ENCODE measurements around the gene PCNX2. TPM values are rescaled to one million over a fixed set of nuclear protein-coding genes. Genes with fewer than 3 reads are reported as not detected.
A peak's percentile ranks its signal among the peaks of the same experiment; 100 is the strongest.

The PCNX2 gene
- total and polyA plus RNA-seq, 4 experiments from 2014 or later: 1.8 to 109 (median 55.7) TPM

DNA sequence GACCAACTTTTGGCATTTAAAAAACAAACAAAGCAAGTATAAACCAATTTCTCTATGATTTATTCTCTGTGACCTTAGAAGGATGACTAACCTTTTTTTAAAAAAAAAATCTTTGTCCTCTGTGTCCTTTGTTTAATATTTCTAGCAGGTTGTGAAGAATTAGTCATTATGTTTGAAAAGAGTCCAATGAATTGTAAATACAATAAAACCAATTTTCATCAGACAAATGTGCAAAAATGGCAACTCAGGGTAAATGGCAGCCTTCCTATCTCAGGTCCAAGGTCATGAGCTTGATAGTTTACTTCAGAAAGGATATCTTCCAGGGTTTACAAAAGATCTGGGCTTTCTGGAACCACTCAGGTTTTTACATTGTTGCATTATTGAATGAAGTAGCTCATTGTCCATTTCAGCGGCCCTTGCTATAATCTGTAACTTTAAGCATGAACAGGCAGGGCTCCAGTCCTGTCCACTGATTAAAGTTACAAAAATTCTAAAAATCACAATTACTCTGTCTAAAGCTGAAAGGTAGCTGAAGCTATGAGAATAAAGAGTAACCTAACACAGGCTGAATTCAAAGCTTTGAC is 20.3 kb upstream of the PCNX2 start:
- no peaks in the 10 kb centered on the region for H3K27me3 ChIP-seq (ENCODE audit: insufficient read depth, low read length)
- ChIA-PET CTCF (ENCODE audit: partially characterized antibody) (interaction anchor here (0.7 to 2.2 kb wide), 3 partner anchors 11 to 267 kb away, joined by 3 to 8 read pairs (median 3); no protein-coding TSS in a partner anchor), POLR2A (ENCODE audit: partially characterized antibody) (interaction anchor here (1.2 kb wide), 1 partner anchor 12 kb away, joined by 3 read pairs; the partner anchor contains the start of gene MAP3K21)
- Mint-ChIP-seq H3K36me3 (no peaks in the 10 kb centered on the region), H3K4me1 (no peaks in the 10 kb centered on the region), H3K9me3 (no peaks in the 10 kb centered on the region), H3K4me3 (no peak overlapping the region), H3K27ac (no peak overlapping the region), H3K27me3 (peaks cover 0 to 6% of the 10 kb centered on the region in 2 donors)
- DNase-seq: no peak
- no peaks in the 10 kb centered on the region for H3K36me3 ChIP-seq (ENCODE audit: insufficient read depth, low read length)
- intact Hi-C loops (cut with micrococcal nuclease): no loop called here
- no peaks in the 10 kb centered on the region for H3K4me1 ChIP-seq (ENCODE audit: insufficient read depth, low read length)
- no peaks in the 10 kb centered on the region for H3K9me3 ChIP-seq (ENCODE audit: control insufficient read depth in 1 of 2, low read length in 2 of 2)
- no peak overlapping the region for H3K27ac ChIP-seq (ENCODE audit: low read depth, low read length)
- no peak overlapping the region for H3K4me3 ChIP-seq (ENCODE audit: low read length in 2 of 2)

DNA sequence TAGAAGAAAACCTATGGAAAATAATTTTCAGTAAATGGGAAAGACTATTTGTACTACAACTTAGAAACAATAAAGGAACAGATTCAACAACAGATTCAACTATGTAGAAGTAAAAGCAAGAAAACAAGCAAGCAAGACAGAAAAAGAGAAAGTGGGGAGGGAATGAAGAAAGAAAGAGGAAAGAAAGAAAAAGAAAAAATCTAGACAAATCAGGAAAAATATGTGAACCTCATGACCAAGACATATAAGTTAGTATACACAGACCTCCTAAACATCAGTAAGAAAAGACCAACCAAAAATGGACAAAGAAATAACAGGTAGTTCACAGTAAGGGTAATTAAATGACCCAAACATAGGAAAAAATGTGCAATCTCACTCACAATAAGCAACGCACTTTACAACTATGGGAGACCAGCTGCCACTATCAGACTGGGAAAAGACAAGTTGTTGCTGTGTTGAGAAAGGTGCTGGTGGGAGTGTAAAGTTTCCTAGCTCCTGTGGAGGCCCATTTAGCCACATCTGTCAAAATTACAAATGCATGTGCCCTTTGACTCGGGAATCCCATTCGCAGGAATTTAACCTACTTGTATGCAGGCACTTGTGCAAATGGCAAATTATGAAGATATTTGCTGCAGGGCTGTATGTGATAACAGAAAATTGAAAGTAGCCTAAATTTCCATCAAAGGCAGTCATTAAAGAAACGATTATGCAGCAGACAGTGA is 18.1 kb upstream of the PCNX2 start:
- intact Hi-C loops (cut with micrococcal nuclease): no loop called here

DNA sequence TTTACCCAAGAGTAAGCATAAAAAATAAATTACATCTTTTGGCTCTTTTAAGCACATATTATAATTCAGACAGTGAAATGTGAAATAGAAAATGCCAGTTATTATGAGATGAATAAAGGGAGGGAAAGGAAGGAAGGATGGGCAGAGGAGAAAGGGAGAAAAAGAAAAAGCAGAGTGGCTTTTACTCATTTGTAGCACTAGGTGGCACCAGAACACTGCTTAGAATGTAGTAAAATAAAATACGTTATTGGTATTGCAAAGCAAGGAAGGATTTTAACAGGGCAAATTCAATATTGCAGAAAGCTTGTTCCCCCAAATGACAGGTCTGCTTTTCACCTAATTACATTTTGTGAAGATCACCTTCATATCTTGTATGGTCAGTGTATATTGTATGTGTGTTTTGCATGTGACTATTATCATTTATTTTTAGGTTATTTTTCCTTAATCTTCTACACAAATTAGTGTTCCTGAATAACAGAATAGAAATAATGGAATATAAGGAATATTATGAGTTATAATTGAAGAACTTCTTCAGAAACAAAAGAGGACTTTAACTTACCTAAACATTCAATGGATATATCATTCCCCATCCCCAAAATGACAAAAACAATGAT is 9.1 kb upstream of the PCNX2 start:
- intact Hi-C loops (cut with micrococcal nuclease): loop anchor here (1.0 to 10.0 kb wide), 3 partner anchors 60 to 680 kb away; no protein-coding TSS in a partner anchor
- H3K36me3 ChIP-seq (ENCODE audit: insufficient read depth, low read length): no peaks in the 10 kb centered on the region
- POLR2A ChIA-PET (ENCODE audit: partially characterized antibody): no interaction called here
- Mint-ChIP-seq H3K9me3 (peaks cover 0 to 4% (median 0%) of the 10 kb centered on the region in 8 donors), H3K4me3 (no peak overlapping the region), H3K27me3 (peaks cover 4 to 8% of the 10 kb centered on the region in 2 donors), H3K27ac (no peak overlapping the region), H3K4me1 (no peaks in the 10 kb centered on the region), H3K36me3 (no peaks in the 10 kb centered on the region)
- no peaks in the 10 kb centered on the region for H3K4me1 ChIP-seq (ENCODE audit: insufficient read depth, low read length)
- DNase-seq: peak in 4 of 5 donors; percentile 25 to 36 (median 32)
- H3K9me3 ChIP-seq (ENCODE audit: control insufficient read depth in 1 of 2, low read length in 2 of 2): no peaks in the 10 kb centered on the region
- H3K27ac ChIP-seq (ENCODE audit: low read depth, low read length): no peak overlapping the region
- H3K4me3 ChIP-seq (ENCODE audit: low read length in 2 of 2): no peak overlapping the region
- H3K27me3 ChIP-seq (ENCODE audit: insufficient read depth, low read length): no peaks in the 10 kb centered on the region
- CTCF ChIA-PET (ENCODE audit: partially characterized antibody): interaction anchor here (0.6 to 2.8 kb wide), 19 partner anchors 8 to 1006 kb away, joined by 3 to 29 read pairs (median 4); no protein-coding TSS in a partner anchor

More for the DNA sequence above, 18.1 kb upstream of the PCNX2 start:
- Mint-ChIP-seq H3K9me3 (no peaks in the 10 kb centered on the region), H3K4me1 (no peaks in the 10 kb centered on the region), H3K36me3 (no peaks in the 10 kb centered on the region), H3K4me3 (no peak overlapping the region), H3K27me3 (peaks cover 0 to 1% of the 10 kb centered on the region in 2 donors), H3K27ac (no peak overlapping the region)
- CTCF ChIA-PET (ENCODE audit: partially characterized antibody): no interaction called here
- H3K9me3 ChIP-seq (ENCODE audit: control insufficient read depth in 1 of 2, low read length in 2 of 2): no peaks in the 10 kb centered on the region
- no peaks in the 10 kb centered on the region for H3K27me3 ChIP-seq (ENCODE audit: insufficient read depth, low read length)
- DNase-seq: no peak
- no peaks in the 10 kb centered on the region for H3K36me3 ChIP-seq (ENCODE audit: insufficient read depth, low read length)
- POLR2A ChIA-PET (ENCODE audit: partially characterized antibody): no interaction called here
- H3K4me1 ChIP-seq (ENCODE audit: insufficient read depth, low read length): no peaks in the 10 kb centered on the region
- H3K27ac ChIP-seq (ENCODE audit: low read depth, low read length): no peak overlapping the region
- H3K4me3 ChIP-seq (ENCODE audit: low read length in 2 of 2): no peak overlapping the region

DNA sequence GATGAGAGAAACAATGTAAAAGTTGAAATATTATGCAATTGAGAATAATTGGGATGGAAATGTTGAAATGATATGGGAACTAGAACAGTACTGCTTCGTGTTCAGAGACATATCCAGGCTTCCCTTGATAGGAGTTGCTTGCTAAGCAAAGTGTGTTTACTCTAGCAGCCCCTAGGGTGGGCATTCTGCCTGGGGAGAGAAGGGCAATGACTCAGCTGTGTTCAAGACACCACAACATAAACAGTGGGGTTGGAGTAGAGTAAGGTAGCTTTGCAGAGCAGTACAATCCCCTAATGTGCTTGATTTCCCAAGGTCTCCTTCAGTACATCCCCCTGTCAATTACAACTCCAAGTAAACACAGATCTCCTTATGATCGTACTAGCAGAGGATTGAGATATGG is 4.8 kb upstream of the PCNX2 start:
- no peaks in the 10 kb centered on the region for H3K27me3 ChIP-seq (ENCODE audit: insufficient read depth, low read length)
- no peak for DNase-seq
- H3K9me3 ChIP-seq (ENCODE audit: control insufficient read depth in 1 of 2, low read length in 2 of 2): no peaks in the 10 kb centered on the region
- POLR2A ChIA-PET (ENCODE audit: partially characterized antibody): no interaction called here
- H3K9me3 Mint-ChIP-seq: peaks cover 0 to 4% (median 0%) of the 10 kb centered on the region in 8 donors
- H3K4me3 ChIP-seq (ENCODE audit: low read length in 2 of 2): no peak overlapping the region
- peaks cover 4 to 6% (median 5%) of the 10 kb centered on the region in 4 donors for H3K4me1 Mint-ChIP-seq
- H3K4me3 Mint-ChIP-seq: no peak overlapping the region
- peaks cover 0 to 4% of the 10 kb centered on the region in 2 donors for H3K36me3 Mint-ChIP-seq
- H3K4me1 ChIP-seq (ENCODE audit: insufficient read depth, low read length): peaks cover 6% of the 10 kb centered on the region
- no peak overlapping the region for H3K27ac Mint-ChIP-seq
- no peak overlapping the region for H3K27ac ChIP-seq (ENCODE audit: low read depth, low read length)
- H3K36me3 ChIP-seq (ENCODE audit: insufficient read depth, low read length): no peaks in the 10 kb centered on the region
- peaks cover 2 to 4% of the 10 kb centered on the region in 2 donors for H3K27me3 Mint-ChIP-seq
- intact Hi-C loops (cut with micrococcal nuclease): loop anchor here (10.0 kb wide), 2 partner anchors 94 to 684 kb away; no protein-coding TSS in a partner anchor
- CTCF ChIA-PET (ENCODE audit: partially characterized antibody): interaction anchor here (1.4 to 1.8 kb wide), 2 partner anchors 10 to 766 kb away, joined by 4 read pairs; no protein-coding TSS in a partner anchor

DNA sequence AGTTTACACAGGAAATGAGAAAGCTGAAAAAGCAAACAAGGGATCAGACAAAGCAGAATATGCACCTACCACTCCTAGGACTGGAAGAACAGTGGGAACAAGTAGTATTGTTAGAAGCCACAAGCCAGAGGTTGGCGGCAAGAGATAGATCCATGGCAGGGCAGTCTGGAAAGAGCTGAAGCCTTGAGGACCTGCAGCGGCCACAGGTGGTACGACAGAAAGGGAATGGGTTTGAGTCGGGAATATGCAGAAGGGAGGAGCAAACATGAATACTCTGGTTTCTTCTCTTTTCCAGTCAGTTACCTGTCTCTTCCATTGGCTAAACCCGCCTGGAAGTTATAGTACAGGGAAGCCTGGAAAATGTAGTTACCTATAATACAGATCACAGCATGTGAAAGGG is 3.9 kb upstream of the PCNX2 start:
- H3K4me3 ChIP-seq (ENCODE audit: low read length in 2 of 2): no peak overlapping the region
- Mint-ChIP-seq H3K36me3 (peaks cover 0 to 7% of the 10 kb centered on the region in 2 donors), H3K9me3 (peaks cover 0 to 4% (median 0%) of the 10 kb centered on the region in 8 donors), H3K4me1 (peaks cover 8 to 14% (median 12%) of the 10 kb centered on the region in 4 donors), H3K27me3 (peaks cover 2 to 4% of the 10 kb centered on the region in 2 donors), H3K4me3 (no peak overlapping the region), H3K27ac (no peak overlapping the region)
- no peak overlapping the region for H3K27ac ChIP-seq (ENCODE audit: low read depth, low read length)
- no peaks in the 10 kb centered on the region for H3K36me3 ChIP-seq (ENCODE audit: insufficient read depth, low read length)
- DNase-seq: no peak
- H3K4me1 ChIP-seq (ENCODE audit: insufficient read depth, low read length): peaks cover 10% of the 10 kb centered on the region
- CTCF ChIA-PET (ENCODE audit: partially characterized antibody): interaction anchor here (1.8 kb wide), 1 partner anchor 767 kb away, joined by 4 read pairs; no protein-coding TSS in a partner anchor
- no peaks in the 10 kb centered on the region for H3K27me3 ChIP-seq (ENCODE audit: insufficient read depth, low read length)
- intact Hi-C loops (cut with micrococcal nuclease): no loop called here
- no peaks in the 10 kb centered on the region for H3K9me3 ChIP-seq (ENCODE audit: control insufficient read depth in 1 of 2, low read length in 2 of 2)
- POLR2A ChIA-PET (ENCODE audit: partially characterized antibody): no interaction called here

DNA sequence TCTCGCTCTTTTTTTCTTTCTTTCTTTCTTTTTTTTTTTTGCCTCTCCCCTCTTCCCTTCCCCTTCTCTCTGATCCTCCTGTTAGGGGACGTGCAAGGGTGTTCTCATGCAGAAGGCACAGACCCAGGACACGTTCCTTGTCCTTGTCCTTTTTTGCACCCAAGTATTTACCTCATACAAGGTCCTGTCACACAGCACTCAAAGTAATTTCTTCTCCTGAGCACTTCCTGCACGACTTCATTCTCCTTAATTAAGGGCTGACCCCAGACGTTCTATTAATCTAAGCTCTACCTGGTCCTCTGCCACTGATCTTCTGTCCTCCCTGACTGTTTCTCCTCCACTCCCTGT is 424 bp upstream of the PCNX2 start:
- H3K27ac Mint-ChIP-seq: peak overlapping the region; percentile 81 to 95 (median 88)
- peaks cover 21 to 37% (median 27%) of the 10 kb centered on the region in 4 donors for H3K4me1 Mint-ChIP-seq
- ChIA-PET POLR2A (ENCODE audit: partially characterized antibody) (interaction anchor here (0.7 to 1.6 kb wide), 4 partner anchors 13 to 33 kb away, joined by 3 to 20 read pairs (median 11); partner anchors contain the start of gene MAP3K21), CTCF (ENCODE audit: partially characterized antibody) (interaction anchor here (0.9 to 1.6 kb wide), 4 partner anchors 9 to 771 kb away, joined by 3 to 5 read pairs (median 4); no protein-coding TSS in a partner anchor)
- peak overlapping the region; percentile 25 to 94 for H3K4me3 ChIP-seq (ENCODE audit: low read length in 2 of 2)
- H3K9me3 ChIP-seq (ENCODE audit: control insufficient read depth in 1 of 2, low read length in 2 of 2): no peaks in the 10 kb centered on the region
- H3K27me3 ChIP-seq (ENCODE audit: insufficient read depth, low read length): no peaks in the 10 kb centered on the region
- no peak for DNase-seq
- H3K36me3 Mint-ChIP-seq: peaks cover 0 to 8% of the 10 kb centered on the region in 2 donors
- peaks cover 0 to 4% of the 10 kb centered on the region in 2 donors for H3K27me3 Mint-ChIP-seq
- H3K4me1 ChIP-seq (ENCODE audit: insufficient read depth, low read length): peaks cover 20% of the 10 kb centered on the region
- peaks cover 0 to 2% (median 0%) of the 10 kb centered on the region in 8 donors for H3K9me3 Mint-ChIP-seq
- H3K36me3 ChIP-seq (ENCODE audit: insufficient read depth, low read length): no peaks in the 10 kb centered on the region
- H3K27ac ChIP-seq (ENCODE audit: low read depth, low read length): peak overlapping the region; percentile 63
- intact Hi-C loops (cut with micrococcal nuclease): loop anchor here (1.0 kb wide), 2 partner anchors 14 to 31 kb away; partner anchors contain the start of gene MAP3K21
- H3K4me3 Mint-ChIP-seq: peak overlapping the region; percentile 86 to 95 (median 90)
